NOMO-1 treated with dmso at 0.1 percent for 144 hours (cell line): ENCODE measurements around the gene ZNG1A.
"Not testable (repeated sequence)": the region's sequence is repeated elsewhere in the genome, so short reads cannot be mapped to it uniquely, and the experiment has no call there.

Experiments used
- DNase-seq: peaks from one replicate; lab custom pipeline; 2025; ENCODE audit not compliant: unreplicated experiment; lab: John Stamatoyannopoulos, UW

ZNG1A gene

DNA sequence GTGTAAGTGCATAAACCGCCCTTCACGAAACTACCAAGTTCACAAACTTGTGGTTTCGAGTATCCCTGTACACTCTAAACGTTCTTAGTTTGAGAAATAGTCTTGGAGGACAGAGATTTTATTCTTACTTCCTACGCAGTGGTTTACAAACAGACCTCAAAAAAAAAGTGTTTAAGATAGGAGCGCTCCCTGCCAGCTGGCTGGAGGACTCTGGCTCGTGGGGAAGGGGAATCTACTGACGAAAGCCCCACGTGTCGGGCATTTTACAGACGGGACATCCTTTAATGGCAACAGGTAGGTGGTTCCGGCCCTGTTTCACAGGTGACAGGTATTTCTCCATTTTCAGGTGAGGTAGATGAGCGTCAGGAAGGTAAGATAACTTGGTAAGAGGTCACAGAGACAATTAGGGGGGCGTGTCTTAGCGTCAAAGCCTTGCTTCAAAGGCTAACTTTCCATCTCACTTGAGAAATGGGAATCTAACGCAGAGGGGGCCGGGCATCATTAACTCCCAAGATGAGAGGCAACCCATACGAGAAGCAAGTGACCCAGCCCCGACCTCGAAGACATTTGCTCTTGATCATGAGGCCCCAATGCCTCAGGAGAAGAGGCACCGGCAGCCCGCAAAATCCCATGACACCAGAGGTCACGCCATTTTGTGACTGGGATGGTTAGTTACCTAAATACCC is 573 bp downstream of the ZNG1A start:
- not testable (repeated sequence) for DNase-seq

DNA sequence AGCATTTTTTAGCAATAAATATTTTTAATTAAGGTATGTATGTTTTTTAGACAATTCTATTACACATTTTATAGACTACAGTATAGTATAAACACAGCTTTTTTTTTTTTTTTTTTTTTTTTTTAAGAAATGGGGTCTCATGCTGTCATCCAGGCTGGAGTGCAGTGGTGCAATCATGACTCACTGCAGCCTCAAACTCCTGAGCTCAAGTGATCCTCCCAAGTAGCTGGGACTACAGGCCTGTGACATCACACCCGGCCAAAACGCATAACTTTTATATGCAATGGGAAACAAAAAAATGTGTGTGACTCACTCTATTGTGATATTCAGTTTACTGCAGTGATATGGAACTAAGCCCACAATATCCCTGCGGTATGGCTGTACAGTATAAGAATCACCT is 9.1 kb downstream of the ZNG1A start:
- DNase-seq, result not testable (repeated sequence)

DNA sequence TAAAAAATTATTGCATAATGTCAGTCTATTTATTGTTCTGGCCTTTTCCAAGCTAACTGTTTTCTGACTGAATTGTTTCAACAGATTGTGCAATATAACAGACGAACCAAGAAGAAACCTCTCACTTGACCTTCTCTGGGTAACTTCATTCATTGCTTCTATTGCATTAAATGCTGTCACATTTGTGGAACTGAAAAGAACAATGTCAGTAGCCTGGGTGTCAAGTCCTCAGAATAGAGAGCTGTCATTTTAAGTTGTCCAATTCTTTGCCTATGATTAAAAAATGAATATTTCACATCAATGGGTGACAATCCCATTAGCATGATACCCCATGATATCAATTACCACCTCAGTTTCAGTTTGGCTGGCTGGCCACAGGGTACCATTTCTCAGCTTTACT is 19.0 kb downstream of the ZNG1A start:
- DNase-seq, result not testable (repeated sequence)

DNA sequence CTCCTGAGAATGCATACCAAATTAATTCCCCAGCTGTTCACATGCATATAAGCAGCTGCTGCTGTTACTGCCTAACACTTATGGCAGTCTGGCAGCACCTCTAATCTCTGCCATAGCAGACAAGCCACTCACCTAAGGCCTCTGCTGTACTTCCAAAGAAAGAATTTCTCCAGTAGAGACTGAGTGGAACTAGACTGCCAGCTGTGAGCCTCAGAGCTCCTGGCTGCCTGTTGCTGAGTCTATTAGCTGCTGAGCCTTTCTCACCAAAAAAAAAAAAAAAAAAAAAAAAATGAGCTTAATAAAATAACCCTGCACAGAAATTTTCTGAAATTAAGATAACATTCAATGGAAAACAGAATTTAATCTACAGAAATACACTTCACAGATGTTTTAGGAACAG is 27.7 kb downstream of the ZNG1A start:
- not testable (repeated sequence) for DNase-seq

DNA sequence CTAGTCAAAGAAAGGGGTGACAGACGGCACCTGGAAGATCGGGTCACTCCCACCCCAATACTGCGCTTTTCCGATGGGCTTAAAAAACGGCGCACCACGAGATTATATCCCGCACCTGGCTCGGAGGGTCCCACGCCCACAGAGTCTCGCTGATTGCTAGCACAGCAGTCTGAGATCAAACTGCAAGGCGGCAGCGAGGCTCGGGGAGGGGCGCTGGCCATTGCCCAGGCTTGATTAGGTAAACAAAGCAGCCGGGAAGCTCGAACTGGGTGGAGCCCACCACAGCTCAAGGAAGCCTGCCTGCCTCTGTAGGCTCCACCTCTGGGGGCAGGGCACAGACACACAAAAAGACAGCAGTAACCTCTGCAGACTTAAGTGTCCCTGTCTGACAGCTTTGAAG is 39.0 kb downstream of the ZNG1A start:
- DNase-seq, result not testable (repeated sequence)

DNA sequence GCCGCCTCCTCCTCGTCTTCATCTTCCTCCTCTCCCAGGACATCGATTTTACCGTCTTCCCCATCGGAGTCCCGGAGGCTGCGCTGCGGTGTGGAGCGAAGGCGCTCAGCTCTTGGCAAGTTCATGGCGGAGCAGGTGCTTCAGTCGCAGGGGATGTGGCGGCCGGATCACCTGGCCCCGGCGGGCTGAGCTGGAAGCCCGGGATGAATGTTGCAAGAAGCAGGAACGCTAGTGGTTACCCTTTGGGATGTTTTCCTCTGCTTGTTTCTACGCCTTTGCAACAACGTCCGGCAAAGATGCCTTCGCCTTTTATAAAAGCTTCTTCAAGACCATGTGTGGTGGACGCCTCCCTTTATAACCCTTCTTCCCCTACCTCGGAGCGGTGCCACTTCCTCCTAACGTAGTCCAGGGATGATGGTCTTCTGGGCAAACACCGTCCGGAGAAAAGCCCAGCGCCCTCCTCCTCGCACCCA is 60.8 kb downstream of the ZNG1A start, which contains the start of gene FOXD4:
TSS of gene FOXD4 (minus strand) at position 423 of the 473 bp plus-strand sequence. CDS start at position 125, 298 bp downstream.
- not testable (repeated sequence) for DNase-seq

DNA sequence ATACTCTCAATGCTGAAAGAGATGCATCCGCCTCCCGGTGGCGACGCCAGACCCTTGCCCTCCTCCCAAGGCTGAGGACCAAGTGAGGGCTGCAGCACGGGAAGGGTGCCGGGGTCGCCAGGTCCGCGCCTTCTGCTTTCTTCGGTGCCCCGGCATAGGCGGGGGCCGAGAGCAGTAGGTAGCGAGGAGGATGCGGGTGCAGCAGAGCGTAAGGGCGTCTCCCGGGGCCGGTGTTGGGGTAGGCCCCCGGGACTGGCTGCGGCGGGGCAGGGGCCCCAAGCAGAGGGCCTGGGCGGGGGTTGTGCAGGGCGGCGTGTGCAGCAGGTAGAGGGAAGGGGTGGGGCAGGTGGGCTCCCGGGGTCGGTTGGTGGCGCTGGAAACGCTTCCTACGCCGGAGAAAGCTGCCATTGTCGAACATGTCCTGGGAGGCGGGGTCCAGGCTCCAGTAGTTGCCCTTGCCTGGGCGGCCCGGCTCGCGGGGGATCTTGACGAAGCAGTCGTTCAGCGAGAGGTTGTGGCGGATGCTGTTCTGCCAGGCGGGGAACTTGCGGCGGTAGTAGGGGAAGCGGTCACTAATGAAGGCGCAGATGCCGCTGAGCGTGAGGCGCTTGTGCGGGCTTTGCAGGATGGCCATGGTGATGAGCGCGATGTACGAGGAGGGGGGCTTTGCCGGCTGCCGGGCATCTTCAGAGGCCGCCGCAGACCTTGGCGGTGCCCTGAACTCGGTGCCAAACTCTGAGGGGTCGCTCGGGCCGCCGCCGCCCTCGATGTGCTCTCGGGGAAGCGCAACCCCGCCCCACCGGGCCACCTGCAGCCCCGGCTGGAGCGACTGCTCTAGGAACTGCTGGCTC is 61.5 kb downstream of the ZNG1A start:
- not testable (repeated sequence) for DNase-seq

DNA sequence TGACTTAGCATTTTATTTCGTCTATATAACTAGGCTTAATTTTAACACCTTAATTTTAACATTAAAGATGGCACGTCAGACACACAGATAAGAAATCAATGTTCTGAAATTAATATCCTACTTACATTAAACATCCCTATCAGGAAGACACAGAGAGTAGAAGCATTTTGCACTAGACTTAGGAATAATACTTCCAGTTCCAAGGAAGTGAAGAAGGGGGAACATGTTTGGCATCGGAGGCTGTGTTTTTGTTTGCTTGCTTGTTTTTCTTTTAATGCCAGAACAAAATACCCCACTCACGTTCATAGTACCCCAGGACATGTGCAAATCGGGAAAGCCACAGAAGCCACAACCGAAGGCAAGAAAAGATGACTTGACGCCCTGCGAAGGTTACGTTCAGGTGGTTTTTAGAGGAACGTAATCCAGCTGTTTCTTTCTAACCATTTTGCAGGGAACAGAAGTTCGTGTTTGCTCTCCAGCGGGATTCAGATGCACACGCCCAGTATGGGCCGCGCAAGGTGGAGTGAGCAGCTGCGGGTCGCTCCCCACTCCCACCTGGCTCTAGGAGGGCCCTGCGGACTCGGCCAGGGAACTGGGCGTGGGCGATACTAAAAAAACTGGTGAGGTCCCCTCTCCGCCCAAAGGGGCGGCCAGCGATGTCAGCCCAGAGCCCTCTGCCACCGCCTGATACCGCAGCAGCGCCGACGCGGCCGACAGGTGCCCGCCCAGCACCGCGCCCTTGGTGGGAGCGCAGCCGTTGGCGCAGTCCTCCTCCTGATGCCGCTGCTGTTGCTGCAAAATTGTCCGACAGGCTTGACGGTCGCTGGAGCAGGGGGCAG is 62.4 kb downstream of the ZNG1A start:
- DNase-seq, result not testable (repeated sequence)

DNA sequence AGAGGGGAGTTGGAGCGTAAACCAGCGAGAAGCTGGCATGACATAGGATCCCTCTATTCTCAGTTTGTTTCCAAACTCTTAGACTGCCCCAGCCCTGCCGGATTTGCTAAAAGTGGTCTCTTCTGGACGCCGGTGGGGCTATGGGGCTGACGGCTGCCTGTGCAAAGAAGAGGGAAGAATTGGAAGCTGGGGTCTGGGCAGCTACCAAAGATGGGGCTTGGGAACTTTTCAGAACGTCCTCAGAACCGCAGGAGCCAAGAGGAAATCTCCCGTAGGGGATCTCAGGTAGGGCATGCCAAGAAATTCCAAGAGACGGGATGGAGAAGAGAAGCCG is 63.8 kb downstream of the ZNG1A start:
- not testable (repeated sequence) for DNase-seq

DNA sequence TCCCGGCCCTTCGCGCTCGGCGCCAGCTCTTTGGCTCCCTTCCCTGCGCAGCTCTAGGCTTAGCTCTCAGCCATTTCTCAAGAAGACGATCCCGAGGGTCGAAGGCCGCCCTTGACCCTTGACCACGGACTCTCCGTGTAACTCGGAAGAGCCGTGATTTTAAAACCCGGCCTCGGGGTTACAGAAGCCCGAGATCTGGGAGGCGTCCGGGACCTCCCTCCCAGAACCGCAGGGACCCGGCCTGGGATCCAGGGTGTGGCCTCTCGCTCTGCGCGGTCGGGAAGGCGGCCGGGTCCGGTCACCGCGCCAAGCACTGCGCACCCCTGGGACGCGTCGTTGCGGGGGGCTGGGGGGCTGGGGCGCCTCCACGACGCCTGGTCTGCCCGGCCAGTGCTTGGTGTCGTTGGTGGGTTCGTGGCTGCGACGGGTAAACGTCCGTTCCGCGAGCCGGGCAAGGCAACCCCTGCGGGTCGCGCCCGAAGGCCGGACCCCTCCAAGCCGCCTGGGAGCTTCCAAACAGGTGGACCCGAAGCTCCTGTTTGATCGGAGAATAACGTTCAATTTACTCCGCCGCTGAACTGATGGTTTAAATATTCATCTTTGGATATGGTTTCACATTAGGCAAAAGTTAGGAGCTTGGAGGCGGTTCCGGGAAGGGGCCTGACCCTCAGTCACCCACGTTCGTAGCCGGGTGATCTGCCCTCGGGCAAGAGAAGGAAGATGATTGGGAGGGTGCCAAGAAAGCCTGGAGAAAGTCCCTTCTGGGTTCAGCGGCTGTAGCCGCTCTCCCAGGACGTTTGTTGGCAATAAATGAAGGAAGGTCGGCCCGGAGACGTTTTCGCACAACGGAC is 64.4 kb downstream of the ZNG1A start:
- DNase-seq, result not testable (repeated sequence)

DNA sequence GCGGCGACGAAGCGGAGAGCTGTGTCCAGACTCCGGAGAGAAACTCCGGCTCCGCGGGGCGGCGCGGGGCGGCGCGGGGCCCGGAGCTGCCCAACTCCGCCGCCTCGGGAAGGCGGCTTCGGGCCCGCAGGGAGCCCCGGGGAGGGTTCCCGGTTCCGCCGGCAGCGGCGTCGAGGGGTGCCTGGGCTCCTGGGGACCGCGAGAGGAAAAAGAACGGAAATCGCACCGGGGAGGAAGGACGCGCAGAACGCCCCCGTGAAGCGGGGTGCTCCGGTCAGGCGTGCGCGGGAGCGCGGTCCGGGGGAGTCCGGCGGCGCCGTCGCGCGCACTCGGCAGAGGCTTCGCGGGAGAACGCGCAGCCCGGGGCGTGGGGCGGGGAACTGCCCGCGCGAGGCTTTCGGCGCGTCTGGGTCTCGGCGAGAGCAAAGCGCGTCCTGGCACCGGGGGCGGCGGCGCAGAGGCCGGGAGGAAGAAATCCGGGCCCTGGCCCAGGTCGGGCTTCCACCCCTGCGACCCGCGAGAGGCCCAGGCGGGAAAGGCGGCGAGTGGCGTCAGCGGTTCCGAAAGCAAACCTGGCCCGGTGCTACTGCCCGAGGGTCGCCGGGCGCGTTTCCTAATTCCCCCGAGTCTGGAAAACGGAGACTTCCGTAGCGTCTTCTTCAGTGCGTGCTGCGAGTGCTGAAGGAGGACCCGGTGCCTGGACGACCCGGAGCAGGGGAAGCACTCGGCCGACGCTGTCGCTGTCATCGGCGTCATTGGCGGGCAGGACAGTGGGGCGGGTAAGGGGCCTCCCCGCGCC is 65.2 kb downstream of the ZNG1A start:
- not testable (repeated sequence) for DNase-seq

DNA sequence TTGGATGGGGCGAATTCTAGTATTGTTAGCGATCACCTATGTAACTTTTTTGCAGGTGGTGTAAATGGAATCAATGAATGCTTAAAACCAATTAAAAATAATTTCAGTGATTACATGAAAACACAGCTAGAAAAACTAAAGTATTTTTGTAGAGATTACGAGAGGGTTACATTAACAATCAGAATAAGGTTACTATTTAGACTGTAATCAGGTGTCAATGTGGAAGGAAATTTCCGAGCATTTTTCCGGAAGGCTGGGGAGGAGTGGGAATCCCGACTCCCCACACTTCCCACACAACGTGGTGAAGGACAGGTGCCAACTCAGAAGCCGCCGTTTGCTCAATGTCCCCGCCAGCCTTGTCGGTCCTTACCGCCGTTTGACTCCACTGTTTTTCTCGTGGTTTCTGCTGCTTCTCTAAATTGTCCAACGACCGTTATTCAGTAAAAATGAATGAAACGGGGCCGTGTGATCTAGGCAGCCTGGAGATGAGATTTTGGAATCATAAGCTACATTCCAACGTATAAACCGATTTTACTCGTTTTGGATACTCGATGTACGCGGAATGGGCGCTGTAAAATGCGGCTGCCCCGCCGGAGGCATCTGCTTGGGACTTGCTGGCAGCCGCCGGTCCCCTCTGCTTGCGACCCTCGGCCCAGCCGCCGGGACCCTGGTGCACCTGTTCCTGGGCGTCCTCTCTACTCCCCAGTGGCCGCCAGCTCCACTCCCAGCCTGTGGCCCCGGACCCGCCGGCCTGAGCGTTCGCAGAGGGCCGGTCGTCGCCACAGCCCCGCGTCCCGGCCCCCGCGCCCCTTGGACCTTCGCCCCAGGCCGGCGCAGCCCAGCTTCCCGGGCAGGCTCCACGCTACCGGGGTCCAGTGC is 66.0 kb downstream of the ZNG1A start:
- DNase-seq, result not testable (repeated sequence)

DNA sequence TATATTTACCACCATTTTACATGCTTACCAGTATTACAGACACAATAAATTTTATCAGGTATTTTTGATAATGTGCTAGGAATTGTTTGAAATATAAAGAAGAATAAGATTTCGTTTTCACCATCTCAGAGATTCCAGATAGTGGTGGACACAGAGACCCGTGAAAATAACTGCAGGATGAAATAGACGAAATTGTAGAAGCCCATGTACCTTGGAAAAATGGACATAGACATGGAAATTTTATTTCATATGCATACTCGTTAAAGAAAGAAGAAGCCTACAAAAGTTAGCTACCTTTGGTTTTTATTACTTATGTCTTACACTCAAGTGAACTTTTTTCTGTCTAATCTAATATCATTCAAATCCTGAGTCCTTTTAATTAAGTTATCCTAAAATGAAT is 68.2 kb downstream of the ZNG1A start:
- DNase-seq, result not testable (repeated sequence)

DNA sequence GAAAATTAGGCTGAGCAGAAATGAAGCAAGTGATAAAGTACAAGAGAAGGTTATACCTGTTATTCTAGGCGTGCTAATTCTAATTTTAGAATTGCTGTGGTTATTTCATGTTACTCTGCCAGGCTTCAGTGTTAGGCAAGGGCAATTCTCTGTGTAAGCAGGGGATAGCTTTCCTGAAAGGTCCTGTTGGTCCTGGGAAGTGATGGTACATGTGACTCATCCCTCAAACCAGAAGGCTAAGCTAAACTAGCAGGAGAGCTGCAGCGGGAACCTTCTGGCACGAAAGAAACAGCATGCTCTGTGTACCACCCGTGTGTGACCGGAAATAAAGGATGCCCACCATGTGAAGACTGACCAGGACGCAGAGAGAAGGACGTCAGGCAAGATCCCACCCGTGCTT is 69.3 kb downstream of the ZNG1A start:
- DNase-seq, result not testable (repeated sequence)

DNA sequence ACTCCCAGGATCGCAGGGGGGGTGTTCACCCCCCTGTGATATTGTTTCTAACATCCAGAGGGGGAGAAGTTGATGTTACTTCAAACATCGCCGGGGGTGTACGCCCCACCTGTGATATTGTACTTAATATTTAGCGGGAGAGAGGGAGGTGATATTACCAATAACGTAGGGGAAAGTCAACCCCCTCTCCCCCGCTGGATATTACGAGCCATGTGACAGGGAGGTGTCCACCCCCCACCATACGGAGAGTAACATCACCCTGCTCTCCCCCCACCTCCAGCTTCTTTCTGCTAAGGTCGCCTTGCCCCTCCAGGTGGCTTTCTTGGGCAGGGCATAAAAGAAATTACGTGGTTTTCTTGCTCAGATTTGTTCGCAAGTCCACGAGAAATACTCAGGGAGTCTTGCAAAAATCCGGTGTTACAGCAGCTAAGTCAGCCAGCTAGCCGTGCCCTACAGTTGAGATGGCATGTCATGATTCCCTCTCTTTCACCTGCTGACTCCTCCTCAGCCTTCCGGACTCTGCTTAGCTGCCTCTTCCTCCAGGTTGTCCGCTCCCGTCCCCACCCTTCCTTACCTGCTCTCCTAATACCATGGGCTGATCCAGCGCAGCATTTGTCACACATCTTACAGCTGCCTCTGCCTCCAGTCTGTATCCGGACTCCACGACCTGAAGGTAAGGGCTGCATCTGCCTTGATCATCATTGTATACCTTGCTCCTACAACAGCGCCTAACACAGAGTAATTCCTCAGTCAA is 69.9 kb downstream of the ZNG1A start:
- not testable (repeated sequence) for DNase-seq

DNA sequence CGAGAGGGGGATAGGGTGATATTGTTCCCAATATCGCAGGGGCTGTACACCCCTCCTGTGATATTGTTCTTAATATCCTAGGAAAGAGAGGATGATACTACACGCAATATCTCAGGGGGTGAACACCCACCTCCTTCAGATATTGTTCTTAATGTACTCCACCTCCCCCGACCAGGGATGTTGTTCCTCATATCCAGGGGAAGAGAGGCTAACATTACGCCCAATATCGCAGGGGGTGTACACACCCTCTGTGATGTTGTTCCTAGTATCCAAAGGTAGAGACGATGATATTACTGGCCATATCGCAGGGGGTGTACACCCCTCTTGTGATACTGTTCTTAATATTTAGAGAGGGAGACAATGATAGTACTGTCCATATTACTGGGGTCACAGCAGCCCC is 72.9 kb downstream of the ZNG1A start:
- DNase-seq, result not testable (repeated sequence)

DNA sequence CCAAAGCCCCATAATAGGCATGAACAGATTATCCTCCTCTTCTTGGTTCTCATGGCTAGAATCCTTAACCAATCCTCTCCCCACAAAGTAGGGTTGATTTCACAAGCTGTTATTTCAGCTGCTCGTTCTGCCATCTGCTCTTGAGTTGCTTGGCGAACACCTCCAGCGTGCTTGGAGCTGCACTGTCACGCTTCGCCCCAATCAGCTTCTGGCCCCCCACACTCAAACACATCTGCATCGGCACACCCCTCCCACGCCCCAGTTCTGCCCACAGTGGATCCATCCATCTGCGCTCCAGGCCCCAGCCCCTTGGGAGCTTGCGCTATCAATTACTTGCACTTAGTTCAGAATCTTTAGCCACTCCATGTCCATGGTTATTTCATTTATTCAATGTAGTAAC is 78.4 kb downstream of the ZNG1A start:
- DNase-seq, result not testable (repeated sequence)

DNA sequence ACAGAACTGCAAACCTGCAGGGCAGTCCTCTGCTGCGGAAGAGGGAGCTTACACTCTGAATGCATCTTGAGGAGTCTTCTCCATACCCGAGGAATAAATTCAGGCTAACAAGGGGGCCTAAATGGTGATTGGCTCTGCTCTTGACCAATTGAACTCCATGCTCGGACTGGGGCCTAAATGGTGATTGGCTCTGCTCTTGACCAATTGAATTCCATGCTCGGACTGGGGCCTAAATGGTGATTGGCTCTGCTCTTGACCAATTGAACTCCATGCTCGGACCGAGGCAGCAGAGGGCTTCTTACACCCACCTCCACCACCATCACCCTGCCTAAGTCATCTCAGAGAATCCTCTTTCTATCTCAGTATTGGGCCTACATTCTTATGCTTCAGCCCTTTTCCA is 79.0 kb downstream of the ZNG1A start:
- not testable (repeated sequence) for DNase-seq
